GM06990 (cell line): Measurements from ENCODE around the gene VSIR.

ENCODE experiments used
- DNase-seq: peaks from one replicate; pipeline ENCODE4 v3.0.0-alpha.2; 2011; ENCODE audit not compliant: insufficient read length; ENCODE audit errors: extremely low read depth
- H3K27me3 ChIP-seq: replicated peaks from 2 replicates; pipeline ENCODE4 v1.6.0; 2011; ENCODE audit warnings: low read length; ENCODE audit not compliant: control insufficient read depth, insufficient read depth
- H3K36me3 ChIP-seq: 2 replicates; pipeline ENCODE4 v1.5.1; 2011; ENCODE audit warnings: low read length; ENCODE audit not compliant: control insufficient read depth, insufficient read depth
- H3K4me3 ChIP-seq: replicated peaks from 2 replicates; pipeline ENCODE4 v1.5.1; 2011; ENCODE audit warnings: low read depth, mild to moderate bottlenecking, control low read depth, low read length
- CTCF ChIP-seq: IDR thresholded peaks from 2 replicates; pipeline ENCODE4 v1.5.1; 2011; ENCODE audit warnings: low read length, control low read depth, mild to moderate bottlenecking, inconsistent platforms; ENCODE audit not compliant: insufficient read depth, poor library complexity, severe bottlenecking

VSIR gene

GRCh38 chr10:71818674-71819260, 45.4 kb upstream of the VSIR start:
- DNase-seq = no peak
- TF ChIP-seq CTCF = no peak
- H3K27me3 ChIP-seq = no peaks in the 10 kb centered on the region
- H3K4me3 ChIP-seq = no peak overlapping the region
- H3K36me3 ChIP-seq = peaks cover 47% of the 10 kb centered on the region

GRCh38 chr10:71817831-71818655, 44.7 kb upstream of the VSIR start:
- no peak for DNase-seq
- peaks cover 46% of the 10 kb centered on the region for H3K36me3 ChIP-seq
- TF ChIP-seq CTCF = no peak
- H3K27me3 ChIP-seq = no peaks in the 10 kb centered on the region
- H3K4me3 ChIP-seq = no peak overlapping the region

- no peak for DNase-seq
- H3K4me3 ChIP-seq = no peak overlapping the region
- no peaks in the 10 kb centered on the region for H3K27me3 ChIP-seq
- peaks cover 45% of the 10 kb centered on the region for H3K36me3 ChIP-seq
- no peak for TF ChIP-seq CTCF
Measured at GRCh38 chr10:71816936-71817618, 43.8 kb upstream of the VSIR start.

GRCh38 chr10:71816421-71816851, 43.1 kb upstream of the VSIR start:
- H3K36me3 ChIP-seq = peaks cover 41% of the 10 kb centered on the region
- H3K4me3 ChIP-seq = no peak overlapping the region
- DNase-seq = no peak
- no peak for TF ChIP-seq CTCF
- H3K27me3 ChIP-seq = no peaks in the 10 kb centered on the region

GRCh38 chr10:71815515-71816130, 42.3 kb upstream of the VSIR start:
- H3K36me3 ChIP-seq = peaks cover 36% of the 10 kb centered on the region
- no peak for DNase-seq
- no peak for TF ChIP-seq CTCF

More at GRCh38 chr10:71815515-71816130, 42.3 kb upstream of the VSIR start:
- Histone ChIP-seq H3K4me3 (no peak overlapping the region), H3K27me3 (no peaks in the 10 kb centered on the region)
